GM12878 (cell line): ENCODE results near the gene CD164. TPM values are rescaled to one million over a fixed set of nuclear protein-coding genes. Genes with fewer than 3 reads are reported as not detected.

ENCODE experiments used
- ATAC-seq: fragments of 200-7000 bp; cut with Tn5 transposase; 3 replicates; pipeline ENCODE4 v1.9.1; 2020; ENCODE audit warnings: mild to moderate bottlenecking, moderate library complexity
- BruUV-seq: library from RNA; stranded (reverse); fragments of 400-500 nt; replicated peaks from 2 replicates; lab custom pipeline; 2021; lab: Mats Ljungman, UMichigan
- CTCF ChIA-PET: fragments of 300-600 bp; sonication (Branson Sonifier 250); formaldehyde crosslinking; extraction: SDS; loops from one replicate; lab custom pipeline; 2021; ENCODE audit warnings: inconsistent platforms; lab: Yijun Ruan, JAX
- POLR2A ChIA-PET: fragments of 350-600 bp; formaldehyde crosslinking; extraction: SDS; loops from one replicate; lab custom pipeline; 2021; ENCODE audit warnings: inconsistent platforms; lab: Charles Lee
- RAD21 ChIA-PET: fragments of 300-600 bp; sonication (Branson Sonifier 250); formaldehyde crosslinking; loops from one replicate; lab custom pipeline; 2023; ENCODE audit warnings: antibody characterized with exemption; ENCODE audit not compliant: unreplicated experiment; lab: Charles Lee
- SMC1A ChIA-PET: fragments of 300-600 bp; sonication (Branson Sonifier 250); formaldehyde crosslinking; loops from one replicate; lab custom pipeline; 2023; ENCODE audit not compliant: unreplicated experiment, uncharacterized antibody; lab: Charles Lee
- DNase-seq: peaks from one replicate; pipeline ENCODE4 v3.0.0-alpha.2; 2011; ENCODE audit warnings: low read depth, low spot score
- FAIRE-seq: peaks from 3 replicates; lab custom pipeline; 2011; peaks lifted over from hg19 to GRCh38; lab: Jason Lieb, UNC
- H2AFZ ChIP-seq: 2 replicates; pipeline ENCODE4 v1.6.0; 2011; ENCODE audit warnings: low read depth, low read length, control low read depth; ENCODE audit not compliant: control insufficient read depth
- H3K27ac ChIP-seq: 2 replicates; pipeline ENCODE4 v1.5.1; 2011; ENCODE audit warnings: control low read depth; ENCODE audit not compliant: control insufficient read depth, insufficient read depth
- H3K27me3 ChIP-seq, 2 experiments: replicated peaks in 1 of 2; 2 replicates each; pipeline versions ENCODE4 v1.6.0 to v1.6.1; 2011; ENCODE audit warnings: low read length in 1 of 2; ENCODE audit not compliant: control insufficient read depth in 2 of 2, insufficient read depth in 2 of 2
- H3K36me3 ChIP-seq, 2 experiments: 2 replicates each; pipeline ENCODE4 v1.5.1; 2011; ENCODE audit warnings: low read length in 1 of 2; ENCODE audit not compliant: control insufficient read depth in 2 of 2, insufficient read depth in 2 of 2
- H3K4me1 ChIP-seq: 2 replicates; pipeline ENCODE4 v1.6.1; 2011; ENCODE audit warnings: mild to moderate bottlenecking, low read length, moderate library complexity, mixed read lengths; ENCODE audit not compliant: control insufficient read depth, insufficient read depth
- H3K4me2 ChIP-seq: 2 replicates; pipeline ENCODE4 v1.6.0; 2011; ENCODE audit warnings: control low read depth; ENCODE audit not compliant: control insufficient read depth, insufficient read depth
- H3K4me3 ChIP-seq: fragments of 200-600 bp; sonication (generic); 2 replicates; pipeline ENCODE4 v1.5.1; 2016
- H3K79me2 ChIP-seq: 2 replicates; pipeline ENCODE4 v1.6.0; 2011; ENCODE audit warnings: low read length; ENCODE audit not compliant: control insufficient read depth, insufficient read depth
- H3K9ac ChIP-seq: 2 replicates; pipeline ENCODE4 v1.8.0; 2011; ENCODE audit warnings: low read length, control low read depth, mixed read lengths; ENCODE audit not compliant: control insufficient read depth, insufficient read depth
- H3K9me3 ChIP-seq: replicated peaks from 3 replicates; pipeline ENCODE4 v1.5.1; 2011; ENCODE audit warnings: mild to moderate bottlenecking, low read length; ENCODE audit not compliant: control insufficient read depth, insufficient read depth
- H4K20me1 ChIP-seq: 2 replicates; pipeline ENCODE4 v1.6.0; 2011; ENCODE audit not compliant: control insufficient read depth, insufficient read depth
- BCL11A ChIP-seq: IDR thresholded peaks from 2 replicates; pipeline ENCODE4 v1.6.1; 2011; ENCODE audit warnings: low read depth, low read length
- CREB1 ChIP-seq: IDR thresholded peaks from 2 replicates; pipeline ENCODE4 v1.6.1; 2012; ENCODE audit warnings: low read depth, mild to moderate bottlenecking, inconsistent platforms
- E2F4 ChIP-seq: IDR thresholded peaks from 2 replicates; pipeline ENCODE4 v1.6.1; 2012; ENCODE audit warnings: low read depth, low read length, improper control_type of control experiment
- EGR1 ChIP-seq, 2 experiments: IDR thresholded peaks; 1 replicate in 1 of 2; 2 replicates in 1 of 2; pipeline ENCODE4 v1.6.1; 2011 to 2012; ENCODE audit warnings: low read depth in 2 of 2, low read length in 2 of 2, borderline replicate concordance in 1 of 2, mild to moderate bottlenecking in 1 of 2, moderate library complexity in 1 of 2
- EZH2 ChIP-seq: IDR thresholded peaks from 2 replicates; pipeline ENCODE4 v1.6.1; 2012; ENCODE audit warnings: low read depth, mild to moderate bottlenecking, control low read depth, inconsistent platforms, low read length, borderline replicate concordance; ENCODE audit not compliant: control insufficient read depth
- HCFC1 ChIP-seq: fragments of 150-350 bp; IDR thresholded peaks from 2 replicates; pipeline ENCODE4 v1.6.1; 2014; ENCODE audit warnings: low read length
- HDAC2 ChIP-seq: fragments of 200-600 bp; sonication (generic); IDR thresholded peaks from 2 replicates; pipeline ENCODE4 v1.6.1; 2017
- KLF5 ChIP-seq: fragments of 450-650 bp; IDR thresholded peaks from 2 replicates; pipeline ENCODE4 v1.6.1; 2014; ENCODE audit warnings: mild to moderate bottlenecking; ENCODE audit not compliant: partially characterized antibody
- NRF1 ChIP-seq: conservative IDR thresholded peaks from 2 replicates; pipeline ENCODE4 v1.6.1; 2011; ENCODE audit warnings: mild to moderate bottlenecking, low read depth, low read length, improper control_type of control experiment
- POLR2A ChIP-seq: IDR thresholded peaks from 2 replicates; pipeline ENCODE4 v1.6.1; 2011; ENCODE audit warnings: low read depth, mild to moderate bottlenecking, low read length
- RBBP5 ChIP-seq: fragments of 200-600 bp; sonication (generic); conservative IDR thresholded peaks from 2 replicates; pipeline ENCODE4 v1.6.1; 2016
- SMAD1 ChIP-seq: fragments of 450-650 bp; IDR thresholded peaks from 2 replicates; pipeline ENCODE4 v1.6.1; 2018; ENCODE audit warnings: mild to moderate bottlenecking, low read depth; ENCODE audit not compliant: partially characterized antibody
- SREBF2 ChIP-seq: IDR thresholded peaks from 2 replicates; pipeline ENCODE4 v1.6.1; 2012; ENCODE audit warnings: mild to moderate bottlenecking, low read length
- USF1 ChIP-seq: IDR thresholded peaks from 2 replicates; pipeline ENCODE4 v1.6.1; 2011; ENCODE audit warnings: borderline replicate concordance, low read depth, mild to moderate bottlenecking, moderate library complexity, mixed read lengths, low read length; ENCODE audit not compliant: insufficient read depth; ENCODE audit errors: extremely low read length
- YY1 ChIP-seq: IDR thresholded peaks from 2 replicates; pipeline ENCODE4 v1.6.1; 2011; ENCODE audit warnings: low read depth, mild to moderate bottlenecking, low read length
- ZNF384 ChIP-seq: IDR thresholded peaks from 2 replicates; pipeline ENCODE4 v1.6.1; 2012; ENCODE audit warnings: low read depth, mild to moderate bottlenecking, low read length, improper control_type of control experiment, borderline replicate concordance
- WGBS: methylation state at CpG from one replicate; pipeline ENCODE4 v1.1.6; 2016; ENCODE audit warnings: low lambda C conversion rate; ENCODE audit not compliant: insufficient replicate concordance, insufficient coverage; ENCODE audit errors: missing lambda C conversion rate; 5-methylcytosine and 5-hydroxymethylcytosine counted together
- in situ Hi-C: fragments of 300-500 bp; cut with MboI; formaldehyde crosslinking; loops from 9 replicates; pipeline ENCODE4 v1.14.3; 2018; ENCODE audit warnings: mixed read lengths
- intact Hi-C: fragments of 100-400 bp; cut with micrococcal nuclease; formaldehyde crosslinking; loops from one replicate; pipeline ENCODE4 v1.14.2; 2022; ENCODE audit not compliant: unreplicated experiment
- polyA plus RNA-seq, 11 experiments: library from polyadenylated mRNA; depleted of rRNA in 4 of 11; unstranded in 6 of 11; stranded (reverse) in 5 of 11; fragments of >200 nt; fragmentation: Nextera tagmentation in 4 of 11; fragmentation: Illumina TruSeq in 1 of 11; extraction: Ambion mirVana in 4 of 11; extraction: Trizol in 1 of 11; gene quantifications; 1 replicate in 1 of 11; 2 replicates in 10 of 11; pipeline versions ENCODE4 v1.2.1 to v1.2.3, GENCODE V29; 2011 to 2016; ENCODE audit warnings: inconsistent platforms in 2 of 11, missing spikeins in 2 of 11, low read depth in 1 of 11
- total RNA-seq, 4 experiments: library from RNA; depleted of rRNA in 3 of 4; stranded (reverse); fragments of >200 nt in 3 of 4; fragmentation: Illumina TruSeq in 1 of 4; extraction: Trizol in 1 of 4; gene quantifications; 2 replicates each; pipeline versions ENCODE4 v1.2.1 to v1.2.3, GENCODE V29; 2013 to 2021

CD164 gene
- total and polyA plus RNA-seq, 10 of the 15 experiments (the other 5 are each of a cell fraction or from before 2014, with no cell fraction given) = 145 to 447 (median 211) TPM

GRCh38 chr6:109340811-109341210, 41.5 kb downstream of the CD164 start:
- no peak overlapping the region for H3K27ac ChIP-seq
- WGBS = 94% methylated on average over 4 of the region's 4 CpGs
- H3K9ac ChIP-seq = no peak overlapping the region
- ChIA-PET CTCF (interaction anchor here (1.1 kb wide), 1 partner anchor 10 kb away, joined by 3 read pairs; no protein-coding TSS in a partner anchor), SMC1A (interaction anchor here (1.1 kb wide), 1 partner anchor 63 kb away, joined by 3 read pairs; no protein-coding TSS in a partner anchor), POLR2A (no interaction called here), RAD21 (no interaction called here)
- no peaks in the 10 kb centered on the region for H3K9me3 ChIP-seq
- H3K27me3 ChIP-seq = no peaks in the 10 kb centered on the region
- no peak for TF ChIP-seq SMAD1
- H3K36me3 ChIP-seq = no peaks in the 10 kb centered on the region
- DNase-seq (no peak), FAIRE-seq (no peak), ATAC-seq (no peak)
- H3K4me3 ChIP-seq = no peak overlapping the region
- no peak overlapping the region for H3K4me2 ChIP-seq
- intact Hi-C loops = no loop called here
- no peaks in the 10 kb centered on the region for H3K4me1 ChIP-seq
- no peaks in the 10 kb centered on the region for H3K79me2 ChIP-seq
- no peak overlapping the region for H2AFZ ChIP-seq
- BruUV-seq = no TSS peak
- in situ Hi-C loops = no loop called here
- no peaks in the 10 kb centered on the region for H4K20me1 ChIP-seq

- DNase-seq (no peak), ATAC-seq (no peak), FAIRE-seq (no peak)
- RAD21 ChIA-PET = interaction anchor here (0.5 kb wide), 1 partner anchor 56 kb away, joined by 3 read pairs; no protein-coding TSS in a partner anchor
- Histone ChIP-seq H3K9ac (no peak overlapping the region), H3K27ac (no peak overlapping the region), H3K9me3 (no peaks in the 10 kb centered on the region), H4K20me1 (no peaks in the 10 kb centered on the region), H3K36me3 (no peaks in the 10 kb centered on the region), H3K27me3 (no peaks in the 10 kb centered on the region), H2AFZ (no peak overlapping the region), H3K4me3 (no peak overlapping the region), H3K79me2 (no peaks in the 10 kb centered on the region), H3K4me1 (no peaks in the 10 kb centered on the region), H3K4me2 (no peak overlapping the region)
- no TSS peak for BruUV-seq
- CTCF ChIA-PET = interaction anchor here (1.1 kb wide), 1 partner anchor 11 kb away, joined by 3 read pairs; no protein-coding TSS in a partner anchor
- in situ Hi-C loops = no loop called here
- POLR2A ChIA-PET = no interaction called here
- intact Hi-C loops = no loop called here
- WGBS = 72% methylated on average over 2 of the region's 2 CpGs
- SMC1A ChIA-PET = interaction anchor here (1.1 kb wide), 1 partner anchor 62 kb away, joined by 3 read pairs; no protein-coding TSS in a partner anchor
- TF ChIP-seq HDAC2 = no peak
- no peak for TF ChIP-seq NRF1
- no peak for TF ChIP-seq BCL11A
- no peak for TF ChIP-seq SMAD1
- TF ChIP-seq EZH2 = no peak
- TF ChIP-seq POLR2A = no peak
- no peak for TF ChIP-seq EGR1 (IDR thresholded peaks at IDR 0.05; ENCODE audit: borderline replicate concordance in 1 of 2, low read depth in 2 of 2, low read length in 2 of 2)
- TF ChIP-seq CREB1 = no peak
- TF ChIP-seq RBBP5 = no peak
- TF ChIP-seq YY1 = no peak
- TF ChIP-seq ZNF384 = no peak
- no peak for TF ChIP-seq HCFC1
- no peak for TF ChIP-seq E2F4
- no peak for TF ChIP-seq USF1
- TF ChIP-seq KLF5 = no peak
- no peak for TF ChIP-seq SREBF2
These were observed 42.2 kb downstream of the CD164 start for GRCh38 chr6:109339906-109340678.
